ENCODE data around the gene IRAK2. TPM values are rescaled to one million over a fixed set of nuclear protein-coding genes. Genes with fewer than 3 reads are reported as not detected.

IRAK2 gene
- total and polyA plus RNA-seq, 2 of the 8 experiments (the other 6 are each of a cell fraction or from before 2014, with no cell fraction given) = 1.5 TPM

- H2BK5ac ChIP-seq (ENCODE audit: low read depth, low read length) = no peak overlapping the region
- H3K79me1 ChIP-seq (ENCODE audit: low read depth, low read length) = no peaks in the 10 kb centered on the region
- ChIA-PET CTCF (ENCODE audit: partially characterized antibody) (interaction anchor here (0.6 to 1.6 kb wide), 3 partner anchors 21 to 82 kb away, joined by 3 to 5 read pairs (median 4); no protein-coding TSS in a partner anchor), POLR2A (ENCODE audit: partially characterized antibody) (interaction anchor here (0.6 kb wide), 2 partner anchors 30 to 378 kb away, joined by 3 read pairs; no protein-coding TSS in a partner anchor)
- H3K36me3 ChIP-seq (ENCODE audit: control insufficient read depth in 2 of 4, insufficient read depth in 4 of 4, low read length in 3 of 4) = peaks cover 0 to 2% (median 0%) of the 10 kb centered on the region in 4 experiments; a peak in 1 of 8 replicates
- no peaks in the 10 kb centered on the region; the same call in 1 of the 2 replicates for H3K23me2 ChIP-seq (ENCODE audit: low read depth, low read length)
- no peak overlapping the region for H3K14ac ChIP-seq (ENCODE audit: insufficient read length)
- no peaks in the 10 kb centered on the region for H3K9me3 ChIP-seq (ENCODE audit: insufficient read depth in 2 of 2, low read depth in 1 of 2, low read length in 1 of 2)
- FAIRE-seq (no peak), DNase-seq (ENCODE audit: low read depth in 1 of 2, low spot score in 2 of 2) (no peak)
- H3K9ac ChIP-seq (replicated peaks in 1 of 4; ENCODE audit: extremely low read depth in 1 of 4, low read depth in 3 of 4, low read length in 3 of 4) = no peak overlapping the region
- 0 out of 7 replicates have a peak, but pooled peaks cover 0 to 2% (median 1%) of the 10 kb centered on the region in 4 experiments for H3K4me1 ChIP-seq (replicated peaks in 1 of 4; ENCODE audit: control insufficient read depth in 3 of 4, insufficient read depth in 4 of 4, low read length in 3 of 4)
- WGBS, 2 experiments (ENCODE audit: extremely low coverage in 1 of 2, insufficient coverage in 1 of 2, insufficient read length in 1 of 2, insufficient replicate concordance in 2 of 2, low coverage in 1 of 2, low lambda C conversion rate in 2 of 2, missing lambda C conversion rate in 1 of 2) = 95% methylated on average over 6 of the region's 7 CpGs; no CpG with 5 or more reads in 1 of the 2 experiments
- H3K27me3 ChIP-seq (replicated peaks in 1 of 4; ENCODE audit: control insufficient read depth in 3 of 4, extremely low read depth in 1 of 4, insufficient read depth in 3 of 4, low read length in 3 of 4) = no peaks in the 10 kb centered on the region
- H3K27ac ChIP-seq (ENCODE audit: low read depth, low read length) = no peak overlapping the region
- no peak overlapping the region for H4K5ac ChIP-seq (ENCODE audit: insufficient read length, low read depth, low read length)
- H3K4me2 ChIP-seq (ENCODE audit: insufficient read depth in 1 of 2, low read depth in 2 of 2, low read length in 2 of 2) = no peak overlapping the region
- H3K4ac ChIP-seq (replicated peaks; ENCODE audit: insufficient read length, low read depth, low read length) = no peak overlapping the region
- no peak overlapping the region for H2AFZ ChIP-seq (ENCODE audit: low read length)
- no peak overlapping the region for H3K18ac ChIP-seq (ENCODE audit: extremely low read depth, low read length)
- no peak overlapping the region for H2AK5ac ChIP-seq (ENCODE audit: low read depth, low read length)
- no peak overlapping the region for H2BK20ac ChIP-seq (ENCODE audit: low read length)
- no peak overlapping the region for H2BK120ac ChIP-seq (replicated peaks; ENCODE audit: low read depth, low read length)
- H4K91ac ChIP-seq (replicated peaks; ENCODE audit: insufficient read length, low read length) = no peak overlapping the region
- no peak overlapping the region for H3K4me3 ChIP-seq (ENCODE audit: extremely low read depth in 1 of 4, insufficient read depth in 2 of 4, low read depth in 3 of 4, low read length in 4 of 4)
- H4K20me1 ChIP-seq (replicated peaks in 1 of 2; ENCODE audit: control insufficient read depth in 1 of 2, insufficient read depth in 2 of 2, low read length in 2 of 2) = no peaks in the 10 kb centered on the region
- no peak overlapping the region for H3K56ac ChIP-seq (replicated peaks; ENCODE audit: insufficient read length, low read depth, low read length)
- 0 out of 2 replicates have a peak overlapping the region, but pooled peaks have one; percentile 9 for H2BK12ac ChIP-seq (ENCODE audit: low read depth, low read length)
- H4K8ac ChIP-seq (ENCODE audit: extremely low read depth, insufficient read depth, low read length) = no peak overlapping the region
- H3K23ac ChIP-seq (ENCODE audit: insufficient read length) = no peak overlapping the region
- no peak overlapping the region for H2BK15ac ChIP-seq (ENCODE audit: low read length)
- no peaks in the 10 kb centered on the region for H3K79me2 ChIP-seq (ENCODE audit: control insufficient read depth in 1 of 2, insufficient read depth in 2 of 2, low read length in 2 of 2)
- TF ChIP-seq CBX8 (IDR thresholded peaks at IDR 0.05; ENCODE audit: borderline replicate concordance, low read depth, low read length) (no peak), MAFK (IDR thresholded peaks at IDR 0.05; ENCODE audit: low read depth, low read length) (no peak), EZH2 (IDR thresholded peaks at IDR 0.05; ENCODE audit: low read depth, low read length, severe bottlenecking) (no peak), MAX (IDR thresholded peaks at IDR 0.05) (no peak), SRF (IDR thresholded peaks at IDR 0.05; ENCODE audit: low read depth, low read length) (no peak), ZNF274 (IDR thresholded peaks at IDR 0.05; ENCODE audit: borderline replicate concordance, extremely low read depth, low read length) (no peak), POU5F1 (IDR thresholded peaks at IDR 0.05; ENCODE audit: low read depth, low read length) (no peak), HDAC6 (IDR thresholded peaks at IDR 0.05; ENCODE audit: low read depth, low read length) (no peak), SP2 (IDR thresholded peaks at IDR 0.05; ENCODE audit: low read length) (no peak), ATF3 (IDR thresholded peaks at IDR 0.05; ENCODE audit: insufficient read depth, low read depth, low read length) (no peak), CHD2 (IDR thresholded peaks at IDR 0.05; ENCODE audit: low read length) (no peak)
Observed at GRCh38 chr3:10242182-10243065, 77.7 kb downstream of the IRAK2 start.

All from H1 (cell line).